Gastrocnemius medialis (tissue), 4 donors: ENCODE data around the gene MTX2. TPM values are rescaled to one million over a fixed set of nuclear protein-coding genes. Genes with fewer than 3 reads are reported as not detected.

Source experiments
- ATAC-seq, 2 donors: fragments of 150-250 bp; one replicate each; pipeline ENCODE4 v1.9.1; 2016
- DNase-seq, 2 donors: peaks; one replicate each; pipeline ENCODE4 v3.0.0-alpha.2; 2019
- H3K27ac ChIP-seq, 4 donors: fragments of 200-600 bp; sonication (generic); 1 replicate in 1 of 4; 2 replicates in 3 of 4; pipeline ENCODE4 v1.5.1; 2016 to 2018; ENCODE audit warnings: mild to moderate bottlenecking in 2 of 4, moderate library complexity in 1 of 4
- H3K27me3 ChIP-seq, 3 donors: fragments of 200-600 bp; sonication (generic) in 2 of 3; 1 replicate in 1 of 3; 2 replicates in 2 of 3; pipeline versions ENCODE4 v1.5.1 to v1.6.0; 2016 to 2019; ENCODE audit warnings: mild to moderate bottlenecking in 1 of 3, moderate library complexity in 1 of 3
- H3K36me3 ChIP-seq, 2 donors: fragments of 200-600 bp; sonication (generic) in 1 of 2; one replicate each; pipeline ENCODE4 v1.5.1; 2017 to 2018
- H3K4me1 ChIP-seq, 2 donors: fragments of 200-600 bp; sonication (generic) in 1 of 2; one replicate each; pipeline ENCODE4 v1.5.1; 2016 to 2017; ENCODE audit warnings: mild to moderate bottlenecking in 2 of 2
- H3K4me3 ChIP-seq, 4 donors: fragments of 200-600 bp; sonication (generic) in 3 of 4; 1 replicate in 1 of 4; 2 replicates in 3 of 4; pipeline ENCODE4 v1.5.1; 2016 to 2019; ENCODE audit warnings: mild to moderate bottlenecking in 2 of 4
- H3K9me3 ChIP-seq, 3 donors: fragments of 200-600 bp; sonication (generic) in 2 of 3; 1 replicate in 1 of 3; 2 replicates in 2 of 3; pipeline ENCODE4 v1.5.1; 2016 to 2019
- POLR2A ChIP-seq, 2 donors: fragments of 450-650 bp; IDR thresholded peaks; one replicate each; pipeline ENCODE4 v1.6.1; 2017; ENCODE audit warnings: antibody characterized with exemption in 2 of 2, mild to moderate bottlenecking in 2 of 2, moderate library complexity in 2 of 2
- in situ Hi-C, 4 donors: fragments of 200-750 bp; cut with MboI; loops; one replicate each; pipeline versions ENCODE4 v1.15.0 to v1.8.0; 2017; ENCODE audit warnings: low sequenced_read_pairs in 4 of 4
- intact Hi-C: fragments of 100-400 bp; cut with DNase I; formaldehyde crosslinking; loops from one replicate; pipeline ENCODE4 v1.15.1; 2023; ENCODE audit warnings: low total_unique reads
- total RNA-seq, 4 donors: library from RNA; depleted of rRNA; stranded (reverse); fragments of >200 nt; gene quantifications; one replicate each; pipeline versions ENCODE4 v1.1.0 to v1.2.3, GENCODE V29; 2016
- TF ChIP-seq, protein P1 (sequence below), 5 experiments: fragments of 450-650 bp in 3 of 5; fragments of 200-600 bp in 2 of 5; sonication (generic) in 2 of 5; IDR thresholded peaks in 4 of 5; conservative IDR thresholded peaks in 1 of 5; 1 replicate in 4 of 5; 2 replicates in 1 of 5; pipeline ENCODE4 v1.5.1; 2016 to 2019; ENCODE audit warnings: antibody characterized with exemption in 5 of 5, mild to moderate bottlenecking in 3 of 5, moderate library complexity in 3 of 5

MTX2 gene
- total RNA-seq, 4 donors from 2014 or later, result 35.8 to 43.3 (median 39.1) TPM

DNA sequence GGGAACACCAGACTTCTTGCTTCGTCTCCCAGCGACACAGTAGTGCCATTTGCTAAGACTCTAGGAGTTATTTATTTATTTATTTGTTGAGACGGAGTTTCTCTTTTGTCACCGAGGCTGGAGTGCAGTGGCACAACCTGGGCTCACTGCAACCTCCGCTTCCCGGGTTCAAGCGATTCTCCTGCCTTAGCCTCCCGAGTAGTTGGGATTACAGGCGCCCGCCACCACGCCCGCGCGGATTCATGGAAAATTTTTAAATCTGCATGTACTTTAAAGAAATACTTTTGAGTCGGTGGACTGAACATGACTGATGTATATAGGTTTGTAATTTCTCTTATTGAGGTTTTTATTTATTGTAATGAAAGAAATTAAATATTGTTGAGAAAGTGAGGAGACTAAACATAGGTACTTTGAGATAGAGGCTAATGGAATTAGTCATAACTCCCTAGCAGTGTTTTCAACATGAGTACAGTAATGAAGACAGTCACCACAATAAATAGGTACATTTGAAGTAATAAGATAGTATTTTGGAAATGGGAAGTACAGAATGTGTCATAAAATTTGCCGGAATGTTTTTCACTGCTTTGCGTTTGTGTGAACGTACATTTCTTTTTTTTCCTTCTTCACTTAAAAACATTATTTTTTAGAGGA lies 983 bp downstream of the MTX2 start:
- peak overlapping the region; percentile 85 to 92 (median 89) for H3K27ac ChIP-seq
- TF ChIP-seq, protein P1, sequence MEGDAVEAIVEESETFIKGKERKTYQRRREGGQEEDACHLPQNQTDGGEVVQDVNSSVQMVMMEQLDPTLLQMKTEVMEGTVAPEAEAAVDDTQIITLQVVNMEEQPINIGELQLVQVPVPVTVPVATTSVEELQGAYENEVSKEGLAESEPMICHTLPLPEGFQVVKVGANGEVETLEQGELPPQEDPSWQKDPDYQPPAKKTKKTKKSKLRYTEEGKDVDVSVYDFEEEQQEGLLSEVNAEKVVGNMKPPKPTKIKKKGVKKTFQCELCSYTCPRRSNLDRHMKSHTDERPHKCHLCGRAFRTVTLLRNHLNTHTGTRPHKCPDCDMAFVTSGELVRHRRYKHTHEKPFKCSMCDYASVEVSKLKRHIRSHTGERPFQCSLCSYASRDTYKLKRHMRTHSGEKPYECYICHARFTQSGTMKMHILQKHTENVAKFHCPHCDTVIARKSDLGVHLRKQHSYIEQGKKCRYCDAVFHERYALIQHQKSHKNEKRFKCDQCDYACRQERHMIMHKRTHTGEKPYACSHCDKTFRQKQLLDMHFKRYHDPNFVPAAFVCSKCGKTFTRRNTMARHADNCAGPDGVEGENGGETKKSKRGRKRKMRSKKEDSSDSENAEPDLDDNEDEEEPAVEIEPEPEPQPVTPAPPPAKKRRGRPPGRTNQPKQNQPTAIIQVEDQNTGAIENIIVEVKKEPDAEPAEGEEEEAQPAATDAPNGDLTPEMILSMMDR (IDR thresholded peaks at IDR 0.05 in 4 of 5, conservative IDR thresholded peaks at IDR 0.05 in 1 of 5), result no peak
- TF ChIP-seq POLR2A (IDR thresholded peaks at IDR 0.05), result no peak
- peak; percentile 18 to 37 for ATAC-seq
- peak overlapping the region; percentile 84 to 94 (median 89) for H3K4me3 ChIP-seq
- no peaks in the 10 kb centered on the region for H3K27me3 ChIP-seq
- in situ Hi-C loops (no loop called here), intact Hi-C loops (no loop called here)
- no peaks in the 10 kb centered on the region for H3K36me3 ChIP-seq
- no peaks in the 10 kb centered on the region for H3K9me3 ChIP-seq
- no peak for DNase-seq
- peaks cover 14 to 29% of the 10 kb centered on the region in 2 donors for H3K4me1 ChIP-seq

DNA sequence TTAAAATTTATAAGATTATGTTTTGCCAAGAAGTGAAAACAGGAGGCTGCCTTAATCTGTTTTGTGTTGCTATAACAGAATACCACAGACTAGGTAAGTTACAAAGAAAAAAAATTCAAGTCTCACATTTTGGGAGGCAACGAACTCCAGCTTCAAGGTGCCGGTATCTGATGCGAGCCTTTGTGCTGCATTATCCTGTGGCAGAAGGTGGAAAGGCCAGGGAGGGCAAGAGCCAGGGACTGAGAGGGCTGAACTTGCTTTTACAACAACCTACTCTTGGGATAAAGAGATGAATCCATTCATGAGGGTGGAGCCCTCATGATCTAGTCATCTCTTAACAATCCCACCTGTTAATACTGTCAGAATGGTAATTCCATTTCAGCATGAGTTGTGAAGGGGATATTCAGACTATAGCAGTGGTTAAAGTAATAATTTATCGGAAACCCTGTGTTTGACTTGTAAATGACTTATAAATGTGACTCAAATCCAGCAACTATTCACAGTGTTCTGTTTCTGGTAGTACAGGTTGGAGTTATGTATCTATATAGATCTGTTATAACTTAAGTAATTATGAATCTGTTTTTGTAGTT lies 3.7 kb downstream of the MTX2 start:
- H3K27me3 ChIP-seq, result no peaks in the 10 kb centered on the region
- H3K4me3 ChIP-seq, result no peak overlapping the region
- peaks cover 24 to 29% of the 10 kb centered on the region in 2 donors for H3K4me1 ChIP-seq
- intact Hi-C loops, result no loop called here
- H3K27ac ChIP-seq, result no peak overlapping the region
- ATAC-seq (no peak), DNase-seq (no peak)
- H3K9me3 ChIP-seq, result no peaks in the 10 kb centered on the region
- TF ChIP-seq POLR2A (IDR thresholded peaks at IDR 0.05), result no peak
- TF ChIP-seq, protein P1 (IDR thresholded peaks at IDR 0.05 in 4 of 5, conservative IDR thresholded peaks at IDR 0.05 in 1 of 5), result no peak
- in situ Hi-C loops, result no loop called here
- no peaks in the 10 kb centered on the region for H3K36me3 ChIP-seq

- no peak for TF ChIP-seq POLR2A (IDR thresholded peaks at IDR 0.05)
- TF ChIP-seq, protein P1 (IDR thresholded peaks at IDR 0.05 in 4 of 5, conservative IDR thresholded peaks at IDR 0.05 in 1 of 5), result no peak
- H3K36me3 ChIP-seq, result no peaks in the 10 kb centered on the region
- H3K27me3 ChIP-seq, result no peaks in the 10 kb centered on the region
- intact Hi-C loops, result no loop called here
- no peaks in the 10 kb centered on the region for H3K9me3 ChIP-seq
- DNase-seq, result no peak
- in situ Hi-C loops, result no loop called here
- peaks cover 19 to 20% of the 10 kb centered on the region in 2 donors for H3K4me1 ChIP-seq
- no peak overlapping the region for H3K4me3 ChIP-seq
- no peak overlapping the region for H3K27ac ChIP-seq
- no peak for ATAC-seq
Measured at GRCh38 chr2:176278927-176279326, 9.7 kb downstream of the MTX2 start.

- in situ Hi-C loops, result no loop called here
- DNase-seq, result no peak
Measured at GRCh38 chr2:176280156-176280555, 10.9 kb downstream of the MTX2 start.

More at GRCh38 chr2:176280156-176280555, 10.9 kb downstream of the MTX2 start:
- Histone ChIP-seq H3K27me3 (no peaks in the 10 kb centered on the region), H3K4me3 (no peak overlapping the region), H3K4me1 (peaks cover 18 to 27% of the 10 kb centered on the region in 2 donors), H3K36me3 (no peaks in the 10 kb centered on the region), H3K27ac (no peak overlapping the region), H3K9me3 (no peaks in the 10 kb centered on the region)
- intact Hi-C loops, result no loop called here
- no peak for ATAC-seq
- no peak for TF ChIP-seq POLR2A (IDR thresholded peaks at IDR 0.05)
- TF ChIP-seq, protein P1 (IDR thresholded peaks at IDR 0.05 in 4 of 5, conservative IDR thresholded peaks at IDR 0.05 in 1 of 5), result no peak
